Liver (tissue), 9 donors: ENCODE measurements around the gene NPC2. TPM values are rescaled to one million over a fixed set of nuclear protein-coding genes. Genes with fewer than 3 reads are reported as not detected.

Source experiments
- DNase-seq: peaks from one replicate; pipeline ENCODE4 v3.0.0-alpha.2; 2017; ENCODE audit warnings: low spot score
- H3K27ac ChIP-seq, 2 donors: one replicate each; pipeline ENCODE4 v1.7.0; 2013; ENCODE audit warnings: inconsistent platforms in 2 of 2, low read length in 2 of 2, control low read depth in 1 of 2, low read depth in 1 of 2, mild to moderate bottlenecking in 1 of 2
- H3K27me3 ChIP-seq, 4 donors: one replicate each; pipeline versions ENCODE4 v1.6.1 to v1.7.0; 2013; ENCODE audit warnings: low read length in 3 of 4, inconsistent platforms in 1 of 4, mild to moderate bottlenecking in 1 of 4, moderate library complexity in 1 of 4; ENCODE audit not compliant: control insufficient read depth in 4 of 4, insufficient read depth in 4 of 4
- H3K36me3 ChIP-seq, 4 donors: one replicate each; pipeline versions ENCODE4 v1.6.1 to v1.7.0; 2013; ENCODE audit warnings: low read length in 3 of 4, mild to moderate bottlenecking in 3 of 4, low read depth in 1 of 4, moderate library complexity in 1 of 4; ENCODE audit not compliant: control insufficient read depth in 4 of 4, insufficient read depth in 3 of 4
- H3K4me1 ChIP-seq, 4 donors: one replicate each; pipeline versions ENCODE4 v1.6.1 to v1.7.0; 2013; ENCODE audit warnings: low read length in 3 of 4, mild to moderate bottlenecking in 3 of 4, moderate library complexity in 1 of 4; ENCODE audit not compliant: control insufficient read depth in 4 of 4, insufficient read depth in 4 of 4
- H3K4me3 ChIP-seq, 3 donors: one replicate each; pipeline versions ENCODE4 v1.6.1 to v1.7.0; 2013; ENCODE audit warnings: low read length in 3 of 3, control low read depth in 1 of 3, low read depth in 1 of 3, mild to moderate bottlenecking in 1 of 3
- H3K9ac ChIP-seq, 2 donors: one replicate each; pipeline ENCODE4 v1.7.0; 2013; ENCODE audit warnings: low read length in 2 of 2, mild to moderate bottlenecking in 2 of 2, moderate library complexity in 2 of 2, control low read depth in 1 of 2, low read depth in 1 of 2
- H3K9me3 ChIP-seq, 4 donors: one replicate each; pipeline versions ENCODE4 v1.6.1 to v1.7.0; 2013; ENCODE audit warnings: low read length in 3 of 4; ENCODE audit not compliant: control insufficient read depth in 4 of 4
- ATF3 ChIP-seq: IDR thresholded peaks from 2 replicates; pipeline ENCODE4 v1.6.1; 2016; ENCODE audit warnings: antibody characterized with exemption
- CTCF ChIP-seq: fragments of 150-350 bp; IDR thresholded peaks from 2 replicates; pipeline ENCODE4 v1.5.1; 2017; ENCODE audit warnings: improper control_type of control experiment, low read depth, low read length; ENCODE audit not compliant: missing input control
- EGR1 ChIP-seq, 2 donors: IDR thresholded peaks; 2 replicates each; pipeline ENCODE4 v1.6.1; 2016 to 2018; ENCODE audit warnings: antibody characterized with exemption in 2 of 2, low read depth in 2 of 2
- FOXA1 ChIP-seq: IDR thresholded peaks from 2 replicates; pipeline ENCODE4 v1.6.1; 2016; ENCODE audit warnings: antibody characterized with exemption
- FOXA2 ChIP-seq: IDR thresholded peaks from 2 replicates; pipeline ENCODE4 v1.6.1; 2016; ENCODE audit warnings: antibody characterized with exemption
- GABPA ChIP-seq, 2 donors: IDR thresholded peaks in 1 of 2; conservative IDR thresholded peaks in 1 of 2; 2 replicates each; pipeline ENCODE4 v1.6.1; 2016; ENCODE audit warnings: antibody characterized with exemption in 2 of 2, mild to moderate bottlenecking in 1 of 2, moderate library complexity in 1 of 2
- HNF4G ChIP-seq: IDR thresholded peaks from 2 replicates; pipeline ENCODE4 v1.6.1; 2016; ENCODE audit warnings: antibody characterized with exemption
- JUND ChIP-seq, 2 donors: IDR thresholded peaks; 2 replicates each; pipeline ENCODE4 v1.6.1; 2016; ENCODE audit warnings: antibody characterized with exemption in 2 of 2
- MAX ChIP-seq: IDR thresholded peaks from 2 replicates; pipeline ENCODE4 v1.6.1; 2016; ENCODE audit warnings: antibody characterized with exemption
- NR2F2 ChIP-seq: IDR thresholded peaks from 2 replicates; pipeline ENCODE4 v1.6.1; 2016; ENCODE audit warnings: antibody characterized with exemption
- RAD21 ChIP-seq, 2 donors: IDR thresholded peaks; 2 replicates each; pipeline ENCODE4 v1.6.1; 2016; ENCODE audit warnings: antibody characterized with exemption in 2 of 2, mild to moderate bottlenecking in 2 of 2
- SP1 ChIP-seq: IDR thresholded peaks from 2 replicates; pipeline ENCODE4 v1.6.1; 2018; ENCODE audit warnings: antibody characterized with exemption, mild to moderate bottlenecking
- TAF1 ChIP-seq: conservative IDR thresholded peaks from 2 replicates; pipeline ENCODE4 v1.6.1; 2016; ENCODE audit warnings: antibody characterized with exemption, mild to moderate bottlenecking
- YY1 ChIP-seq: IDR thresholded peaks from 2 replicates; pipeline ENCODE4 v1.6.1; 2016; ENCODE audit warnings: antibody characterized with exemption, mild to moderate bottlenecking
- WGBS: extraction: QIAGEN DNeasy Blood & Tissue Kit; methylation state at CpG from one replicate; pipeline ENCODE4 v1.1.7; 2013; 5-methylcytosine and 5-hydroxymethylcytosine counted together
- polyA plus RNA-seq, 2 donors: library from polyadenylated mRNA; stranded (reverse) in 1 of 2; unstranded in 1 of 2; fragments of 200-250 nt in 1 of 2; fragments of >200 nt in 1 of 2; fragmentation: Nextera tagmentation in 1 of 2; extraction: Ambion mirVana in 1 of 2; gene quantifications; one replicate each; pipeline versions ENCODE4 v1.2.1 to v1.2.3, GENCODE V29; 2013 to 2015
- total RNA-seq, 2 donors: library from RNA; depleted of rRNA; stranded (reverse); fragments of >200 nt; gene quantifications; one replicate each; pipeline ENCODE4 v1.2.3, GENCODE V29; 2014
- TF ChIP-seq, protein P1 (sequence below): IDR thresholded peaks from 2 replicates; pipeline ENCODE4 v1.6.1; 2016; ENCODE audit warnings: antibody characterized with exemption, mild to moderate bottlenecking
- donor health status: healthy.
- donor health status: healthy.
- donor health status: healthy.
- donor health status: healthy.
- donor health status: healthy.

The NPC2 gene
- total and polyA plus RNA-seq, 4 donors, result 69.7 to 133 (median 105) TPM

DNA sequence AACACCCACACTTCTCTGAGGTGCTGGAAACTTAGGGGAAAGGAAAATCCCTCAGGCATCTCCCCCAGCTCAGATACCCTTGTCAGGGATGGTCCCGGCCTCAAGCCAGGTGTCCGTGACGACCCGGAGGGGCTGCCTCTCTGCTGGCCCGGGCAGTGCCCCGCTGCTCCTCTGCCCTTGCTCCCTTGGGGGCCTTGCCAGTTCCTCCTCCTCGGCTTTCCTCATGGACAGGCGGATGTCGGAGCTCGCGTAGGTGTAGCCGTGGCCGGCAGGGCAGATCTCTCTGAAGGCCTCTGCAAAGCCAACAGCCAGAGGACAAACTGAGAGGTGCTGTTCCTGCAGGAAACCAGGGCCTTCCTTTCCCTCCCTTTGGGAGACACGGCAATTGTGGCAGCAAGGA is 35.3 kb upstream of the NPC2 start (continued):
- TF ChIP-seq NR2F2, result no peak

DNA sequence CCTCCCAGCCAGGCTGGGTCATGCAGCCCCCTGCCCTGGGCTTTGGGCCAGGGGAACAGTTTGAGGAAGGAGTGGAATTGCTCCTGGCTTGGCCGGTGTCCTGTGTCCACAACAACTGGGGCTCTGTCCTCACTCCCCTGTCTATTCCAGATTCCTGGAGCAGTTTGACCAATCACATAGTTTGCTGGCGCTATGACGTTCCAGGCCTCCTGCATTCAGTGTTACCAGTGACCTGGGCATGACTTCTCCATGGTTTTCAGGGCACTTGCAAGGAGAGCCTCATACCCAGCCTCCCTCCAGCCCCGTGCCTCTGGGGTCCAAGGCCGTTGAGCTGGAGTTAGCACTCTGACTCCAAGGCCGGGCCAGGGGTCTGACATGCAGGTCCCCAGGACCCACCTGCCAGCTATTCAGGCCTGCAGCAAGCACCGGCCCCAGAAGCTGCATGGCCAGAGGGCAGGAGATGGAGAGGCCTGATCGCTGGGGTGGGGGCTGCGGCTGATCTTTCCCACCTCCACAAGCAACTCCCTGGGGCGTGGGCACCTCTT is 34.7 kb upstream of the NPC2 start:
- DNase-seq, result no peak
- 85% methylated on average over 10 of the region's 10 CpGs for WGBS
- no peak for TF ChIP-seq FOXA2
- no peak for TF ChIP-seq ATF3
- TF ChIP-seq, protein P1, sequence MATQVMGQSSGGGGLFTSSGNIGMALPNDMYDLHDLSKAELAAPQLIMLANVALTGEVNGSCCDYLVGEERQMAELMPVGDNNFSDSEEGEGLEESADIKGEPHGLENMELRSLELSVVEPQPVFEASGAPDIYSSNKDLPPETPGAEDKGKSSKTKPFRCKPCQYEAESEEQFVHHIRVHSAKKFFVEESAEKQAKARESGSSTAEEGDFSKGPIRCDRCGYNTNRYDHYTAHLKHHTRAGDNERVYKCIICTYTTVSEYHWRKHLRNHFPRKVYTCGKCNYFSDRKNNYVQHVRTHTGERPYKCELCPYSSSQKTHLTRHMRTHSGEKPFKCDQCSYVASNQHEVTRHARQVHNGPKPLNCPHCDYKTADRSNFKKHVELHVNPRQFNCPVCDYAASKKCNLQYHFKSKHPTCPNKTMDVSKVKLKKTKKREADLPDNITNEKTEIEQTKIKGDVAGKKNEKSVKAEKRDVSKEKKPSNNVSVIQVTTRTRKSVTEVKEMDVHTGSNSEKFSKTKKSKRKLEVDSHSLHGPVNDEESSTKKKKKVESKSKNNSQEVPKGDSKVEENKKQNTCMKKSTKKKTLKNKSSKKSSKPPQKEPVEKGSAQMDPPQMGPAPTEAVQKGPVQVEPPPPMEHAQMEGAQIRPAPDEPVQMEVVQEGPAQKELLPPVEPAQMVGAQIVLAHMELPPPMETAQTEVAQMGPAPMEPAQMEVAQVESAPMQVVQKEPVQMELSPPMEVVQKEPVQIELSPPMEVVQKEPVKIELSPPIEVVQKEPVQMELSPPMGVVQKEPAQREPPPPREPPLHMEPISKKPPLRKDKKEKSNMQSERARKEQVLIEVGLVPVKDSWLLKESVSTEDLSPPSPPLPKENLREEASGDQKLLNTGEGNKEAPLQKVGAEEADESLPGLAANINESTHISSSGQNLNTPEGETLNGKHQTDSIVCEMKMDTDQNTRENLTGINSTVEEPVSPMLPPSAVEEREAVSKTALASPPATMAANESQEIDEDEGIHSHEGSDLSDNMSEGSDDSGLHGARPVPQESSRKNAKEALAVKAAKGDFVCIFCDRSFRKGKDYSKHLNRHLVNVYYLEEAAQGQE, result no peak
- no peak for TF ChIP-seq RAD21 (IDR thresholded peaks at IDR 0.05)
- no peak for TF ChIP-seq NR2F2
- TF ChIP-seq FOXA1, result no peak
- no peak for TF ChIP-seq EGR1 (IDR thresholded peaks at IDR 0.05; ENCODE audit: low read depth in 2 of 2)
- no peak for TF ChIP-seq SP1
- TF ChIP-seq TAF1, result no peak
- TF ChIP-seq JUND (IDR thresholded peaks at IDR 0.05), result no peak
- Histone ChIP-seq H3K4me3 (no peak overlapping the region), H3K4me1 (no peaks in the 10 kb centered on the region), H3K36me3 (no peaks in the 10 kb centered on the region), H3K27me3 (no peaks in the 10 kb centered on the region), H3K27ac (no peak overlapping the region), H3K9me3 (no peaks in the 10 kb centered on the region), H3K9ac (no peak overlapping the region)

DNA sequence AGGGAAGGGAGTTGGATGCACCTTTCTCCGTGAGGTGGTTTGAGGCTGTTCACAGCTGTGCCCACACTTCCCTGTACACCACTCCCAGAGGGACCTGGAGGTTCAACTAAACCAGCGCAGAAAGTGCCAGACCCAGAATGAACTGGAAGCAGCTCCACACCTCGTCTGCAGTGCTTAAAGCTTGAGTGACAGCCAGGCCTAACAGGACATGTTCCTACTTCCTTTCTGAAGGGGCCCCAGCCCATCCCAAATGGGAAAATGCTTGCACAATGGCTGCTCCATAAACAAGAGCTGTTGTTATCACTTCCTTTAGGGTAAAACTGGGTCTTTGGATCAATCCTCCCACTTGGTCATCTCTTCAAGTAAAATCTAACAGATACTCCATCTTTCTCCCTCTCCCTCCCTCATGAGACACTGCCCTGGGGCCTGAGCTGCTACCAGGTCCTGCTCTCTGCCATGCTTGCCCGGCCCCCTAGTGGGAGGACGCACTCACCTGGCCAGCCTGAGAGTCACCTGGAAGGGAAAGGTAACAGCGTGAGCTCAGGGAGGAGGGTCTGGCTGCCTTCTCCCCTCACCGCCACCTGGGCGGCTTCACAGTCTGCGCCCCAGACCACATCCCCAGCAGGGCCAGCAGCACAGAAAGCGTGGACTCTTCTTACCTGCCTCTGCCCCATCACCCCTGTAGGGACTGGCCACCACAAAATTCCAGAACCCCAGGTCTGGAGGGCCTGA is 33.9 kb upstream of the NPC2 start:
- Histone ChIP-seq H3K4me3 (no peak overlapping the region), H3K4me1 (no peaks in the 10 kb centered on the region), H3K36me3 (no peaks in the 10 kb centered on the region), H3K27me3 (no peaks in the 10 kb centered on the region), H3K27ac (no peak overlapping the region), H3K9me3 (no peaks in the 10 kb centered on the region), H3K9ac (no peak overlapping the region)
- no peak for TF ChIP-seq MAX
- no peak for TF ChIP-seq GABPA (IDR thresholded peaks at IDR 0.05 in 1 of 2, conservative IDR thresholded peaks at IDR 0.05 in 1 of 2)
- TF ChIP-seq, protein P1, result no peak
- TF ChIP-seq HNF4G, result no peak
- TF ChIP-seq FOXA2, result no peak
- TF ChIP-seq CTCF, result no peak
- TF ChIP-seq FOXA1, result no peak
- TF ChIP-seq JUND (IDR thresholded peaks at IDR 0.05), result no peak
- no peak for TF ChIP-seq YY1
- 78% methylated on average over 10 of the region's 10 CpGs for WGBS
- DNase-seq, result no peak
